HG03575 (cell line): ENCODE results near the gene KIF24.
A peak's percentile ranks its signal among the peaks of the same experiment; 100 is the strongest.
"Not testable (repeated sequence)": the region's sequence is repeated elsewhere in the genome, so short reads cannot be mapped to it uniquely, and the experiment has no call there.

Experiments used
- ATAC-seq: cut with Tn5 transposase; IDR thresholded peaks from one replicate; pipeline ENCODE4 v1.9.1; 2021; ENCODE audit not compliant: unreplicated experiment, insufficient number of reproducible peaks, low FRiP score; ENCODE audit errors: extremely low read depth

The KIF24 gene

GRCh38 chr9:34334337-34334824 is 5.3 kb upstream of the KIF24 start:
- ATAC-seq = no peak

- ATAC-seq = no peak
Measured at GRCh38 chr9:34333836-34334235, 4.8 kb upstream of the KIF24 start.

- ATAC-seq = no peak
Measured at GRCh38 chr9:34332076-34332964, 3.3 kb upstream of the KIF24 start.

- ATAC-seq = no peak
Measured at GRCh38 chr9:34331196-34331595, 2.1 kb upstream of the KIF24 start.

- ATAC-seq = peak; percentile 2
Measured at GRCh38 chr9:34328500-34328986, 525 bp downstream of the KIF24 start.

GRCh38 chr9:34326690-34327089 is 2.4 kb downstream of the KIF24 start:
- no peak for ATAC-seq

- no peak for ATAC-seq
Measured at GRCh38 chr9:34322899-34323591, 6.0 kb downstream of the KIF24 start.

- no peak for ATAC-seq
Measured at GRCh38 chr9:34321451-34321850, 7.6 kb downstream of the KIF24 start.

DNA sequence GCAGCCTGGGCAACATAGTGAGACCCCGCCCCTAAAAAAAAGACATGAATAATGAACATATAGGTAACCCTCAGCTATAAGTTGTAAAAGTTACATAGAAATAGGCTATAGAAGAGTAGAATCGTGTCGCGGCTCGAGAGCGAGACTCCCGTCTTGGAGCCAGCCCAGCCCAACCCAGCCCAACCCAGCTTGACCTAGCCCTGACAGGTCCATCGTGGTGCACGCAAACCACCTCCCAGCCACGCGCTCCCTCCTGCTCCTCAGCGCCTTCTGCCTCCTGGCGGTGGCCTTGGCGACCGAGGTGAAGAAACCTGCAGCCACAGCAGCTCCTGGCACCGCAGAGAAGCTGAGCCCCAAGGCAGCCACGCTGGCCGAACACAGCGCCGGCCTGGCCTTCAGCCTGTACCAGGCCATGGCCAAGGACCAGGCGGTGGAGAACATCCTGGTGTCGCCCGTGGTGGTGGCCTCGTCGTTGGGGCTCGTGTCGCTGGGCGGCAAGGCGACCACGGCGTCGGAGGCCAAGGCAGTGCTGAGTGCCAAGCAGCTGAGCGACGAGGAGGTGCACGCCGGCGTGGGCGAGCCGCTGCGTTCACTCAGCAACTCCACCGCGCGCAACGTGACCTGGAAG is 10.8 kb downstream of the KIF24 start:
- ATAC-seq = no peak

GRCh38 chr9:34317436-34317835 is 11.6 kb downstream of the KIF24 start:
- no peak for ATAC-seq

GRCh38 chr9:34311499-34312185 is 17.4 kb downstream of the KIF24 start:
- ATAC-seq = no peak

GRCh38 chr9:34310215-34310614 is 18.9 kb downstream of the KIF24 start:
- ATAC-seq = no peak

DNA sequence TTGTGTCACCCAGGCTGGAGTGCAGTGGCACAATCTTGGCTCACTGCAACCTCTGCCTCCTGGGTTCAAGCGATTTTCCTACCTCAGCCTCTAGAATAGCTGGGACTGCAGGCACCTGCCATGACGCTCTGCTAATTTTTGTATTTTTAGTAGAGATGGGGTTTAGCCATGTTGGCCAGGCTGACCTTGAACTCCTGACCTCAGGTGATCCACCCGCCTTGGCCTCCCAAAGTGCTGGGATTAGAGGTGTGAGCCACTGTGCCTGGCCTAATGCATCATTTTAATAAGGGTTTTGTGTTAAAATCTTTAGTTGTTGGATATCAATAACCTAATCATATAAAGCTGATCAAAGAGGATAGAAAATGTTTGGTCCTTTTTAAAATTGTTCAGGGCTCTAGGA is 20.8 kb downstream of the KIF24 start:
- ATAC-seq = not testable (repeated sequence)

GRCh38 chr9:34301064-34301463 is 28.0 kb downstream of the KIF24 start:
- not testable (repeated sequence) for ATAC-seq

GRCh38 chr9:34292552-34292951 is 36.5 kb downstream of the KIF24 start:
- ATAC-seq = no peak

GRCh38 chr9:34291423-34291822 is 37.6 kb downstream of the KIF24 start:
- no peak for ATAC-seq

GRCh38 chr9:34291023-34291422 is 38.0 kb downstream of the KIF24 start:
- ATAC-seq = no peak

DNA sequence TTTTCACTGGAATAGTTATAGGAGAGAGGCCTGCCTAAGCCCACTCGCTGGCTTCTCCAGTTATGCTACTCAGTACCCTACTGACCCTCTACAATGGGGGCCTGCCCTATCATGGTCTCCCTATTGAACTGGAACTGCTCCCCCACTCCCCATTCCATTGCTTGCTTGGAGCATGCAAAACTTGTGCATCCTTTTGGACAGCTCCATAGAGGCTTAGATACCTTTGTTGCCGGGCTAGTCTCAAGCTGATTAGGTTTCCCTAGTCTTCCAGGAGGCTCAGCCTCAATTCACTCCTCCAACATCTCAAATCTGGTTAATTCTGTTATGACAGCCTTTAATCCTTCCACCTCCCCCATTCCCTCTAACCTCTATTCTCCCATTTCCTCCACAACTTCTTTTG is 39.9 kb downstream of the KIF24 start:
- no peak for ATAC-seq

DNA sequence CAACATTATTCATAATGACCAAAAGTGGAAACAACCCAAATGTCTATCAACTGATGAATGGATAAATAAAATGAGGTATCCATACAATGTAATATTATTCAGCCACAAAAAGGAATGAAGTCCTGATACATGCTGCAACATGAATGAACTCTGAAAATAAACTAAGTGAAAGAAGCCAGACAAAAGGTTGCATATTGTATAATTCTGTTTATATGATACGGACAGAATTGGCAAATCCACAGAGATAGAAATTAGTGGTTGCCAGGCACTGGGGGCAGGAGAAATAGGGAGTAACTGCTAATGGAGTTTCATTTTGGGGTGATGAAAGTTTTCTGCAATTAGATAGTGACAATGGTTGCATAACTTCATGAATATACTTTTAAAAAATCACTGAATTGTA is 47.0 kb downstream of the KIF24 start:
- no peak for ATAC-seq
